GM18499 (cell line): ENCODE results near the gene RNF103.
A peak's percentile ranks its signal among the peaks of the same experiment; 100 is the strongest.
"Not testable (repeated sequence)": the region's sequence is repeated elsewhere in the genome, so short reads cannot be mapped to it uniquely, and the experiment has no call there.

ENCODE experiments used
- ATAC-seq: cut with Tn5 transposase; IDR thresholded peaks from one replicate; pipeline ENCODE4 v1.9.1; 2021; ENCODE audit warnings: moderate number of reproducible peaks; ENCODE audit not compliant: insufficient read depth, unreplicated experiment

The RNF103 gene, protein sequence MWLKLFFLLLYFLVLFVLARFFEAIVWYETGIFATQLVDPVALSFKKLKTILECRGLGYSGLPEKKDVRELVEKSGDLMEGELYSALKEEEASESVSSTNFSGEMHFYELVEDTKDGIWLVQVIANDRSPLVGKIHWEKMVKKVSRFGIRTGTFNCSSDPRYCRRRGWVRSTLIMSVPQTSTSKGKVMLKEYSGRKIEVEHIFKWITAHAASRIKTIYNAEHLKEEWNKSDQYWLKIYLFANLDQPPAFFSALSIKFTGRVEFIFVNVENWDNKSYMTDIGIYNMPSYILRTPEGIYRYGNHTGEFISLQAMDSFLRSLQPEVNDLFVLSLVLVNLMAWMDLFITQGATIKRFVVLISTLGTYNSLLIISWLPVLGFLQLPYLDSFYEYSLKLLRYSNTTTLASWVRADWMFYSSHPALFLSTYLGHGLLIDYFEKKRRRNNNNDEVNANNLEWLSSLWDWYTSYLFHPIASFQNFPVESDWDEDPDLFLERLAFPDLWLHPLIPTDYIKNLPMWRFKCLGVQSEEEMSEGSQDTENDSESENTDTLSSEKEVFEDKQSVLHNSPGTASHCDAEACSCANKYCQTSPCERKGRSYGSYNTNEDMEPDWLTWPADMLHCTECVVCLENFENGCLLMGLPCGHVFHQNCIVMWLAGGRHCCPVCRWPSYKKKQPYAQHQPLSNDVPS

GRCh38 chr2:86623494-86624266 lies at the start of gene RNF103:
RNF103 (minus strand) TSS chr2:86623865; CDS start chr2:86622886, 979 bp downstream.
- peak; percentile 40 for ATAC-seq

GRCh38 chr2:86673011-86673410 lies 49.3 kb upstream of the RNF103 start:
- no peak for ATAC-seq

- no peak for ATAC-seq
Observed at GRCh38 chr2:86672027-86672545, 48.4 kb upstream of the RNF103 start.

DNA sequence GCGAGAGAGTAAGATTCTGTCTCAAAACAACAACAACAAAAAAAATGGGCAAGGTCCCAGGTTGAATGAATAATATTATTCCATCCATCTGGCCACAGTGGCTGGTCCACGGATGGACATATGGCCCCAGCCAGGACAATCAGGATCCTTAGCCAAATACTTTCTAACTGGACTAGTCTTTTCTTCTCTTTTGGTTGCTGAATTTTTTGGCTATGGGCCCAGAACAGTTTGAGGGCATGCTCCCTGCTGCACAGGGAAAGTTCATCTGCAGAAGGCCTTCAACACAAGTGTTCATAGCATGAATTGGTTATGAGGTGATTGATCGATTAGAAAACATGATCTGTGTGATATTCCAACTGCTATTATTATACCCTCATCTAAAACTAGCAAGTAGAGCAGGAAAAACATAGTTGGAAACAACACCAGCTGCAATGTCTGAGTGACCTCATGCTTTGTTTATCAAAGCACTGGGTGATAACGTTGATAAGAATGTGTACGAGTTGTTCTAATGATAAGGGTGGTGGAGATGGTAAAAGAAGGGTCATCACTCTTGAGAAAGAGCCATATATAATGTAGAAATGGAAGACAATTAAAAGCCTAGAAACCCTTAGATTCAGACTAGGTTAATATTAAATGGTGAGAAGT lies 47.8 kb upstream of the RNF103 start:
- no peak for ATAC-seq

- not testable (repeated sequence) for ATAC-seq
Observed at GRCh38 chr2:86669323-86669722, 45.7 kb upstream of the RNF103 start.

GRCh38 chr2:86661333-86661732 lies 37.7 kb upstream of the RNF103 start:
- ATAC-seq = no peak

DNA sequence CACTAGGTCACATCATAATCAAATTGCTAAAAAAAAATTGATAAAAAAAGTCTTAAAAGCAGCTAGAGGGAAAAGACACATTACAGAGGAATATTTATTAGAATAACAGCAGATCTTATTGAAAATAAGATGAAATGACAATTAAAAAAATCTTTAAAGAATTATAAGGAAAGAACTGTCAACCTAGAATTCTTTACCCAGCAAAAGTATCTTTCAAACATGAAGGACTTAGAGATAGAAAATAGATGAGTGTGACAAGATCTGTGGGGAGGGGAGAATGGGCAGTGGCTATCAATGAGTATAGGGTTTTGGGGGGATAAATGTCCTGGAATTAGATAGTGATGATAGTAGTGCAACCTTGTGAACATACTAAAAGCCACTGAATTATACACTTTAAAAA lies 26.5 kb upstream of the RNF103 start:
- ATAC-seq = no peak

DNA sequence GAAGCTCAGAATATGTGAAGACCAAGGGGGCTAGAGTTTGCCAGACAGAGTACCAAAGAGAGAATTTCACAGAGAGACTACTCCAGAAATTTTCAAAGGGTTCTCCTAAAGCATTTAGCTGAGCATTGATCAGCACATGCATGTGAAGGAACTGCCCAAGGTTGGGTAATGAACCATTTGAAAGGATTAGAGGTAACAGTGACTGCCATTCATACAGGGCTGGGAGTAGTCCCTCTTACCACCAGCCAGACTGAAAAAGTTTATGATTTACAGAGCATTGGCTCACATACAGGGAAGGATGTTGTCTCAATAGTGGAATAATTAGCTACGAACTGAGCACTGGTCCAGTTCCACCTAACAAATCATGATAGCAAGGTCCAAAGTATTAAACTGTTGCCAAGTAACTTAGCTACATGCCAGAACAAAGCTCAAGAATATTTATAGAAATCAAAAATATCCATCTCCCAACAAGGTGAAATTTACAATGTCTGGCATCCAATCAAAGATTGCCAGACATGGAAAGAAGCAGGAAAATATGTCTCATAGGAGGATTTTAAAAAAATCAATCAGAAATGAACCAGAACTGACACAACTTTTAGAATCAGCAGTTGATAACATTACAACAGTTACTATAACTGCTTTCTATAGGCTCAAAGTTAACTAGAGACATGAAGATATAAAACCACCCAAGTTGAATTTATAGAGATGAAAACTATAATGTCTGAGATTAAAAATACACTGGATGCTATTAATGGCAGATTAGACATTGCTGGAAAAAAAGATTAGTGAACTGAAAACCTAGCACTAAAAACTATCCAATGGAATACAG lies 25.7 kb upstream of the RNF103 start:
- ATAC-seq = no peak

DNA sequence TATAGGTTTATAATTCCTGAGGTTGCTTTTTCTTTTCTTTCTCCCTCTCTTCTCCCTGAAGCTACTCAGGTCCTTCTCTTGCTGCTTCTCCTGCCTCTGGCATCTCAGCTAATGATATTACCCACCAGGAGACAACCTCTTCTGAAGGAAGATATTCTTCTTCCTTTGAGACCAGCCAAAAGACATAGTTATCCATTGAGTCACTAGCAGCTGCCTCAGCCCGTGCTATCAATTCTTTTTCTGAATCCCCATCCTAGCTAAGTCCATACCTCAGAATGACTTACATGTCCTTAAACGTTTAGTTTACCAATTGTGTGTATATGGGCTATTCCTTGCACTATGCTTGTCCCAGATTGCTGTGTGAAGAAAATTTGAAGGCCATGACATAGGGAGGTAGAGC lies 25.0 kb upstream of the RNF103 start:
- no peak for ATAC-seq

GRCh38 chr2:86646865-86647264 lies 23.2 kb upstream of the RNF103 start:
- no peak for ATAC-seq

- ATAC-seq = no peak
Observed at GRCh38 chr2:86646329-86646728, 22.7 kb upstream of the RNF103 start.

DNA sequence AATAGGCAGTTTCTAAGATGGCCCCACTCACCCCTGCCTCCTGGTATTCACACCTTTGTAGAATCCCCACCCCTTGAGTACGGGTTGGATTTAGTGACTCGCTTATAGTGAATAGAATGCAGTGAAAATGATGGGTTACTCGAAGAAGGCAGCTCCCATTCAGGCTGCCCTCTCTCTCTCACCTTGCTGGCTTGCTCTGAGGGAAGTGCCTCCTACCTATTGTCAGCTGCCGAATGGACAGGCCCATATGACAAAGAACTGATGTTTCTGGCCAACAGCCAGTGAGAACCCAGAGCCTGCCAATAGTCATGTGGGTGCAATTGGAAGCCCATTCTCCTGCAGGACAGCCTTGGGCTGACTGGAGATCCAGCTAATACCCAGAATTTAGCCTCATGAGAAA lies 22.1 kb upstream of the RNF103 start:
- ATAC-seq = no peak

DNA sequence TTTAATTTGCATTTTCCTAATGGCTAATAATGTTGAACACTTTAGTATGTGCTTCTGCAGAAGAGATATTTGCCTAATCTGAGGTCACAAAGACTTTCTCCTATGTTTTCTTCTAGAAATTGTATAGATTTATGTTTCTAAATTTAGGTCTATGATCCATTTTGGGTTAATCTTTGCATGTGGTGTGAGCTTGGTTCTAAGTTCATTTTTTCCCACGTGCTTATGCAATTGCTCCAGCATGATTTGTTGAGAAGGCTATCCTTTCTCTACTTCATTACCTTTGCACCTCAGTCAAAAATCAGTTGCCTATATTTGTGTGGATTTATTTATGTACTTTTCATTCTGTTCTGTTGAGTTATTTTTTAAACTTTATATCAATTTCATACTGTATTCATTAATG lies 15.0 kb upstream of the RNF103 start:
- ATAC-seq = no peak

DNA sequence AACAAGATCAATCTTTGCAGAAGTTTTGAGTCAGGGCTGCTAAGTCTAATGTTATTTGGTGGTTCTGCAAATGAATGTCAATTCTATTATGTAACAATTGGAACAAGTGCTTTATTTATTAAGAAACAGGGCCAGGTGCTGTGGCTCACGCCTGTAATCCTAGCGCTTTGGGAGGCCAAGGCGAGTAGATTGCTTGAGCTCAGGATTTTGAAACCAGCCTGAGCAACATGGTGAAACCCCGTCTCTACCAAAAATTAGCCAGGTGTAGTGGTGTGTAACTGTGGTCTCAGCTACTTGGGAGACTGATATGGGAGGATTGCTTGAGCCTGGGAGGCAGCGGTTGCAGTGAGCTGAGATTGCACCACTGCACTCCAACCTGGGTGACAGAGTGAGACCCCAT lies 13.2 kb upstream of the RNF103 start:
- ATAC-seq = no peak

GRCh38 chr2:86634352-86634751 lies 10.7 kb upstream of the RNF103 start:
- no peak for ATAC-seq

DNA sequence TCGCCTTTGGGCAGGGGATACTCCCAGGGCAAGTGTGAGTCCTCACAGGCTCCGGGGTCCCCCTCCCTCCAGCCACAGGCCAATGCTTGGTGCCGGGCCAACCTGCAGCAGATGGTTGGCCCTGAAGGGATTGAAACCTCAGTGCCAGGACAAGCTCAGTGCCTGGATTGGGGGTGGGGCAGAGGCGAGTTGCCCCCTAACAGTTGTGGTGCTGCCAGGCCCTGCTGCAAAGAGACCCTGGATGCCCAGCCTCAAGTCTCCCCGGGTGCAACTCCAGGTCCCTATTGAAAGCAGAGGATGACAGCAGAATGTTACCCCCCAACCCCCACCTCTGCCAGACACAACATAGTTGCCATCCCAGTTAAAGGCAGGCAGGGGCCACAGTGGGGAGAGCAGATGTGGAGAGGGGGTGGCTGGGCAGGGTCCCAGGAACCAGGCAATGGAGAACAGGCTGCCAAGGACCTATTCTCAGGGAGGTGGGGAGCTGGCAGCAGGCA lies 9.5 kb upstream of the RNF103 start:
- no peak for ATAC-seq

GRCh38 chr2:86632672-86633071 lies 9.0 kb upstream of the RNF103 start:
- no peak for ATAC-seq

DNA sequence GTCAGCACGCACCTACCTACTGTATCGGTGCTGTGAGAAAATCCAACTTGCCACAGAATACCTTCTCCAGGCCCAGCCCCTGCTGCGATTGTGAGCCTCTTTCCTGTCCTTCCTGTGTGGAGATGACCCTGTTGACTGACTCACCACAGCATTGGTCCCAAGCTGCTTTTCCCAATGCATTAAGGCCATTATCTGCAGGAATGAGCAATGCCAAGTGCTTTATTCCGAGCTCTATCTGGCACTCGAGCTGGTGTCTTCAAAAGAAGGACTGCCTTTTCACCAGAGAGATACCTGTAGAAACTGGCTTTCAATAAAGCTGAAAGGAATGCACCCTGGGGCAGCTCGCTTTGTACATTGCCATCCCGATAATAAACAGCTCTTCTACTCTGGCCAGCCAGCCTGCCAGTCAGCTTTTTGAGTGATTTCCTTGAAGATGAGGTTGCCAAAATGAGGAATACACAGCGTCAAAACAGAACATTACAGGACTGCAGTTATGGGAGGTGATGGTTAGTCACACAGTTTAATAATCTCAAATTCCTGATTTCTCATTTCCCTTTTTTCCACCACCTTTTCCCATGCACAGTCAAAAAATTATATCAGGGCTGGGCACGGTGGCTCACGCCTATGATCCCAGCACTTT lies 8.3 kb upstream of the RNF103 start:
- no peak for ATAC-seq

- no peak for ATAC-seq
Observed at GRCh38 chr2:86628091-86628522, 4.4 kb upstream of the RNF103 start.
